Body of pancreas (tissue), 4 donors: ENCODE data around the gene CCSER1.
"Not testable (repeated sequence)": the region's sequence is repeated elsewhere in the genome, so short reads cannot be mapped to it uniquely, and the experiment has no call there.

Experiments
- POLR2A ChIP-seq, 3 donors: fragments of 450-650 bp; IDR thresholded peaks; one replicate each; pipeline ENCODE4 v1.6.1; 2016; ENCODE audit warnings: antibody characterized with exemption in 3 of 3, mild to moderate bottlenecking in 2 of 3
- TF ChIP-seq, protein P1 (sequence below), 7 experiments: fragments of 450-650 bp in 4 of 7; fragments of 200-600 bp in 3 of 7; sonication (generic) in 3 of 7; IDR thresholded peaks; one replicate each; pipeline ENCODE4 v1.5.1; 2016 to 2019; ENCODE audit warnings: antibody characterized with exemption in 7 of 7

DNA sequence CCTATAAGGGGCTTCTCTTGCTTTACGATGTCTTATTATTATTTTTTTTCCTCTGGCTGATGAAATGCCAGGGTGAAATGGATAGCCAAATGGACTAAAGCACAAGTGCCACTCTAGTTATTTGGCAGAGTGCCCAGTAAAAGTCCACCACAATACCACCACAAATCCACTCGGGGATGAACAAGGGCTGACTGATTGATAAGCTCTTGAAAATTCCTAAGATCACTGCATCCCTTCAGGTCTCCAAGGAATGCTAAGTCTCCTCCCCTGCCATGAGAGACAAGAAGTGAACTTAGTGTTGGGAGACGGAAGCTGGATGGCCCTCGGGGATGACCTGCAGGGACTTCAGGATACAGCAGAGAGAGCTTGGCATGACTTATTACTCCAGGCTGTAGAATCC lies 1229.3 kb downstream of the CCSER1 start:
- not testable (repeated sequence) for TF ChIP-seq POLR2A (IDR thresholded peaks at IDR 0.05)
- TF ChIP-seq, protein P1, sequence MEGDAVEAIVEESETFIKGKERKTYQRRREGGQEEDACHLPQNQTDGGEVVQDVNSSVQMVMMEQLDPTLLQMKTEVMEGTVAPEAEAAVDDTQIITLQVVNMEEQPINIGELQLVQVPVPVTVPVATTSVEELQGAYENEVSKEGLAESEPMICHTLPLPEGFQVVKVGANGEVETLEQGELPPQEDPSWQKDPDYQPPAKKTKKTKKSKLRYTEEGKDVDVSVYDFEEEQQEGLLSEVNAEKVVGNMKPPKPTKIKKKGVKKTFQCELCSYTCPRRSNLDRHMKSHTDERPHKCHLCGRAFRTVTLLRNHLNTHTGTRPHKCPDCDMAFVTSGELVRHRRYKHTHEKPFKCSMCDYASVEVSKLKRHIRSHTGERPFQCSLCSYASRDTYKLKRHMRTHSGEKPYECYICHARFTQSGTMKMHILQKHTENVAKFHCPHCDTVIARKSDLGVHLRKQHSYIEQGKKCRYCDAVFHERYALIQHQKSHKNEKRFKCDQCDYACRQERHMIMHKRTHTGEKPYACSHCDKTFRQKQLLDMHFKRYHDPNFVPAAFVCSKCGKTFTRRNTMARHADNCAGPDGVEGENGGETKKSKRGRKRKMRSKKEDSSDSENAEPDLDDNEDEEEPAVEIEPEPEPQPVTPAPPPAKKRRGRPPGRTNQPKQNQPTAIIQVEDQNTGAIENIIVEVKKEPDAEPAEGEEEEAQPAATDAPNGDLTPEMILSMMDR (IDR thresholded peaks at IDR 0.05) = not testable (repeated sequence)
